WTC11 (cell line): ENCODE measurements around the gene ACOX3.

Experiments
- CTCF ChIP-seq: fragments of 200-600 bp; IDR thresholded peaks from 2 replicates; pipeline ENCODE4 v1.8.0; 2022; ENCODE audit warnings: antibody characterized with exemption
- ETV6 ChIP-seq: sonication (generic); formaldehyde crosslinking; IDR thresholded peaks from 2 replicates; pipeline ENCODE4 v1.8.1; 2022; ENCODE audit warnings: mild to moderate bottlenecking, missing genetic modification reagents
- HMGXB4 ChIP-seq: sonication (generic); formaldehyde crosslinking; IDR thresholded peaks from 2 replicates; pipeline ENCODE4 v1.8.1; 2023; ENCODE audit warnings: mild to moderate bottlenecking, moderate library complexity, missing genetic modification reagents
- IRF1 ChIP-seq: sonication (generic); formaldehyde crosslinking; IDR thresholded peaks from 2 replicates; pipeline ENCODE4 v1.8.0; 2023; ENCODE audit warnings: missing genetic modification reagents
- JUN ChIP-seq: sonication (generic); formaldehyde crosslinking; IDR thresholded peaks from 2 replicates; pipeline ENCODE4 v1.8.0; 2023; ENCODE audit warnings: mild to moderate bottlenecking, missing genetic modification reagents
- SP1 ChIP-seq: sonication (generic); formaldehyde crosslinking; conservative IDR thresholded peaks from 2 replicates; pipeline ENCODE4 v1.8.1; 2022; ENCODE audit warnings: missing genetic modification reagents
- TCF7 ChIP-seq: sonication (generic); formaldehyde crosslinking; IDR thresholded peaks from 2 replicates; pipeline ENCODE4 v1.8.0; 2022; ENCODE audit warnings: mild to moderate bottlenecking, low read depth, missing genetic modification reagents, moderate library complexity
- USF1 ChIP-seq: sonication (generic); formaldehyde crosslinking; IDR thresholded peaks from 2 replicates; pipeline ENCODE4 v1.8.0; 2022; ENCODE audit warnings: mild to moderate bottlenecking, missing genetic modification reagents
- USF2 ChIP-seq: sonication (generic); formaldehyde crosslinking; IDR thresholded peaks from 2 replicates; pipeline ENCODE4 v1.8.1; 2023; ENCODE audit warnings: mild to moderate bottlenecking, missing genetic modification reagents, moderate library complexity
- ZBTB21 ChIP-seq: sonication (generic); formaldehyde crosslinking; IDR thresholded peaks from 2 replicates; pipeline ENCODE4 v1.8.1; 2023; ENCODE audit warnings: mild to moderate bottlenecking, missing genetic modification reagents, borderline replicate concordance
- ZNF263 ChIP-seq: sonication (generic); formaldehyde crosslinking; IDR thresholded peaks from 2 replicates; pipeline ENCODE4 v1.8.1; 2022; ENCODE audit warnings: low read depth, mild to moderate bottlenecking, moderate library complexity, missing genetic modification reagents

- no peak for TF ChIP-seq ETV6 (CRISPR knock-in tag)
- no peak for TF ChIP-seq ZNF263 (CRISPR knock-in tag)
- TF ChIP-seq CTCF = no peak
- TF ChIP-seq TCF7 (CRISPR knock-in tag) = no peak
- no peak for TF ChIP-seq ZBTB21 (CRISPR knock-in tag)
- TF ChIP-seq USF2 (CRISPR knock-in tag) = no peak
- no peak for TF ChIP-seq JUN (CRISPR knock-in tag)
- no peak for TF ChIP-seq USF1 (CRISPR knock-in tag)
- no peak for TF ChIP-seq SP1 (CRISPR knock-in tag)
- TF ChIP-seq IRF1 (CRISPR knock-in tag) = no peak
- no peak for TF ChIP-seq HMGXB4 (CRISPR knock-in tag)
These were observed 88.6 kb downstream of the ACOX3 start for GRCh38 chr4:8351931-8352367.
